ENCODE data around the gene DSPP.

Gene DSPP

DNA sequence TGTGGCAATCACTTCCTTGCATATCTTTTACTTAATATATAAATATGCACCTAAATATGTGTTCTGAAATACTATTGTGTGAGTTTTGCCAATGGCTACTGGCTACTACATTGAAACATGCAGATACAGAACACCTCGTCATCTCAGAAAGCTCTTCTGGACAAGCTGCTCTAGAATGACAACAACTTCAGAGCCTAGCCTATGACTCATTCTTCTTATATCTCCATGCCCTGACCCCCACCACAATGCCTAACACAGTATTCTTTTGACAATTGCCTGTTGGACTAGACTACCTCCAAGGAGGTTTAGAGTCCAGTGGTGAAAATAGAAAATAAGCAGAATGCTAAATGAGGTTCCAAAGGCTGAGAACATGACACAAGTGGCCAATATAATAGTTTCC is 24.1 kb downstream of the DSPP start:
- DNase-seq: no peak

DNA sequence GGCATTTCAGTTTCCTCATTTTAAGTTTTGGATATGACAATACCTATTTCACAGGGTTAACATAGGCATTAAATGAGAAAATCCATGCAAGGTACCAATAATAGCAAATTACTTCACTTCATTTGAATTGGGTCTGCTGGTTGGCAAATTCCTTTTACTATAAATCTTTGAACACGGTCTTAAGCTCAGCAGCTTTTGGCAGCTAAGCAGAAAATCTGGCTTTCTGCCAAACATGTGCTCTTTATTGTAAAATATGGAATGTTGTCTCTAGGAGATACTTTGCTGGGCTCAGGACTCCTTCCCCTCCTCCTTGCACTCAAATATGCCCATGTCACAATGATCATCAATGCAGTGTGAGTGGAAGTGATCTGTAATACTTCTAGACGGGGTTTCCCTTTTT is 24.9 kb downstream of the DSPP start:
- peak; percentile 15 for DNase-seq

DNA sequence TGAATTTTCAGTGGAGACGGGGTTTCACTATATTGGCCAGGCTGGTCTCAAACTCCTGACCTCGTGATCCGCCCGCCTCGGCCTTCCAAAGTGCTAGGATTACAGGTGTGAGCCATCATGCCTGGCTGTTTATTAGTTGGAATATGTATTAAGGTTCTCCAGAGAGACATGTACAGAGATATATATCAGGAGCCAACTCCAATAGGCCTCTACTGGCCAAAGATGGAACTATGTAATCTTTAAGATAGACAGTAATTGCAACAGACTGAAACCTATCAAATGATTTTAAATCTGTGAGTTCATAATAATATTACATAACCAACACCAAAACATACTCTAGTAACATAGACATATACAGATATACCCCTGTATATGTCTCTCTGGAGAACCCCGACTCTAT is 36.0 kb downstream of the DSPP start:
- DNase-seq: no peak

DNA sequence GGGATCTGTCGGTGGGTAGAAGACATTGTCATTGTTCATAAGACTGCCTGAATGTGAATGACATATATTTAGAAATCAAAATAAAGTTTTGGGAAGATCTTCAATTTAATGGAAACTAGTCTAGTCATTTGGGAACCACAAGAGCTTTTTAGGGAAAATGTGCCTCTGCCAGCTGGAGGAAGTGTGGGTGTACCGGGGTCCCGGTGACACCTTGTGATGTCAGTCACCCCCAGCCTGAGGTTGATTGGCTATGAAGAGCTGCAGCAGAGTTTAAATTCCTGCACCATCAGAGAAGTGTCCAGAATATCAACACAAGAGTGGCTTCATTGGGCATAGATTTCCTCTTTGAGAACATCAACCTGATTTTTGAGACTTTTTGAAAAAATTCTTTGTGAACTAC is 41.7 kb downstream of the DSPP start, which contains the start of gene DMP1:
Gene DMP1 (plus strand): TSS at position 301 of the 400 bp plus-strand sequence. CDS start 6,213 bp downstream, outside the sequence.
- DNase-seq: no peak

DNA sequence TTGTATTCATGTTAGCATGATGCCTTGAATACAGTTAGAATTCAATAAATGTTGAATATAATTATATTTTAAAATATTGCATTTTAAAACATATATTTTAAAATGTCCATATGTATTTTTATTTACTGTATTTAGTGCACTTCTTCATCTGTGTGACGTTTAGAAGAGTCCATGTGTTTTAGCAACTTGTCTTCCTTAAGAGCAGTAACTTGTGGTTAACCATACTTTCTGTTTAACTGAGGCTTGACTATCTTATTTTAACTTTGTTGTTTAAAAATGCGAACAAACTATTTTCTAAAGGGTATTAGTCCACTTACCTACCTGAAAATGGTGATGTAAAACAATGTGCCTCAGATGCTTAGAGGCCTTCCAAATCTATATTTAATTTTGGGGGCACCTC is 42.6 kb downstream of the DSPP start:
- DNase-seq: no peak

DNA sequence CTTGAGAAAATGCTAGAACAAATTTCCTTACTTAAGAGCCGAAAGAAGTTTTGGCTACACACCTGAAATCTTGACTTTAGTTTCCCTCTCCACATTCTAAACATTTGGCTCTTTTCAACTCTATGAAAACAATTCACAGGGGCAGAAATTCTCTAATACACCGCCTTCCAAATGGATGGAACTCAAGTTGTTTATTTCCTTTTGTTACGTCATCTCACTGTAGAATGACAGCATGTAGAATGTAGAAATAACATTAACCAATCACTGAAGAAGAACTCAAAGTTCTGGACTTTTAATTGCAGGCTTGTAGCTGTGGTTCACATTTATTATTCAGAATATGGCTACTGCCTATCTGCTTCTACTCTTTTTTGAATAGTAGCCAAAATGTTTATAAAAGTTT is 43.6 kb downstream of the DSPP start:
- no peak for DNase-seq

DNA sequence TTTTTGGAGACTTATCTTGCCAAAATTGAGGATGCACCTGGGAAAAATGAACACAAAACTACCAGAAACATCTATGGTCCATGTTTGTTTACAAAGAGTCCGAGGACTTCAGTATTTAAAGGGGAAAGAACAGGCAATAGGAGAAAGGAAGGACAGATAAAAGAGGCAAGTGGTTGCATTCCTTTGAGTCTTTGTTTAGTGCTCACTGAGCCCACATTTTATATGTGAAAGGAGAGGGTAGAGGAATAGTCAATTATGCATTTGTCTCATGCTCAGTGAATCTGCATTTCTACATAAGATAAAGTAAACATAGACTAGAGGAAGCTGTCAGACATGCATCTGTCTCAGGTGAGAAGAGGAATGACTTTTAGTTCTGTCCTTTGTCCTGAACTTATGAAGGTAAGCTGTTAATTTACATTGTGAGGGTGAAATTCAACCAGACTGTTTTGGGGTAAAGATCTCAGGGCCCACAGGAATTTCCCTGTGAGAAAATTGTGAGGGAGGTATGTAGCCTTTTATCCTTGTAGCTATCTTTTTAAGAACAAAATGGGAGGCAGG is 46.2 kb downstream of the DSPP start:
- DNase-seq: no peak

DNA sequence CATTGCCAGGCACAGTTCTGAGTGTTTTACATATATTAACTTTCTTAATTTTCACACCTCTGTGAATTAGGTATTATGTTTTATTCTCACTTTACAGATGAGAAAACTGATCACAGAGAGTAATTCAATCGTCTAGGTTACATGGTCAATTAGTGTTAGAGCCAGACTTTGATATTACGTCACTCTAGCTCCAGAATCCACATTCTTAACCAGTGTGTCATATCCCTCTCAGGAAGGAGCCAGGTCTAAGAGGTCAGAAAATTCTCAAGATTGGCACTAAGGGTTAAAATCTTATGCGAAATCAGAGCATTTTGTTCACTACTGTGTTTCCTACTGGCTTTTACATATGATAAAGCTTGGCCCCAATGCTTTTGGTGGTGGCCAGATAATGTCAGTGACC is 49.2 kb downstream of the DSPP start:
- no peak for DNase-seq

DNA sequence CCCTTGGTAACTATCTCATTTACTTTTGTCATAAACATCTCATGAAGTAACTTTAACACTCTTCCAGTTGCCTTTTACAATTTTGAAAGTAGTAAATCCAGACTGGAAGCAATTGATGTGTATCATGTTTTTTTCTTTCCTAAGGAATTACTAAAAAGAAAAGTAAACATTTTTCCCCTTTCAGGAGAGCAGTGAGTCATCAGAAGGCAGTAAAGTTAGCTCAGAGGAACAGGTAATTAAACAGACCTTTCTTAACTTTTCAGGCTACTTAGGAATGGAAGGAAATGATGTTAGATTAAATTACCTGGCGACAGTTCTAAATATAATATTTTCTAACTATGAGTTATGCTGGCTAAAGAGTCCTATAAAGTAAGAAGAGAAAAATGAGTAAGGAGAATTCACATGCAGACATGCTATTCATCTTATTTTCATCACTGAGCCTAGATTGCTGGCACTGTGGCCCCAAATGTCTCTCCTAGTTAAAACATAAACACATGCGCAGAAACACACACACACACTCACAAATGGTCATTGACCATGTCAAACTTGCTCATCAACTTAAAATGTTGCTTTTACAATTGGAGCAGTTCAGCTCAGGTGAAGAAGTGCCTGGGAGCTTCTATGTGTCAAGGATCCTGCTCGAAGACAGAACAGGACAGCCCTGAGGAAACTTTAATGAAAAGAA is 51.1 kb downstream of the DSPP start:
- no peak for DNase-seq

DNA sequence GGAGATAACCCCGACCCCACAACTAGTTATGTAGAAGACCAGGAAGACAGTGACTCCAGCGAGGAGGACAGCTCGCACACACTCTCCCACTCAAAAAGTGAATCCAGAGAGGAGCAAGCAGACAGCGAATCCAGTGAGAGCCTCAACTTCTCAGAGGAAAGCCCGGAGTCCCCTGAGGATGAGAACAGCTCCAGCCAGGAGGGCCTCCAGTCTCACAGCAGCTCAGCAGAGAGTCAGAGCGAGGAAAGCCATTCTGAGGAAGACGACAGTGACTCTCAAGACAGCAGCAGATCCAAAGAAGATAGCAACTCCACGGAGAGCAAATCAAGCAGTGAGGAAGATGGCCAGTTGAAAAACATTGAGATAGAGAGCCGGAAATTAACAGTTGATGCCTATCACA is 54.5 kb downstream of the DSPP start:
- no peak for DNase-seq

Measured in NCI-H1048 (cell line).